Activated T-helper 17 cell treated with anti-CD3 and anti-CD28 coated beads, Interleukin-2, amount 50 U/mL, for 72 hours (primary cell): Measurements from ENCODE around the gene NKX3-2. TPM values are rescaled to one million over a fixed set of nuclear protein-coding genes. Genes with fewer than 3 reads are reported as not detected.

Experiments
- ATAC-seq: fragments of 150-1000 bp; cut with Tn5 transposase; replicated peaks from 2 replicates; pipeline ENCODE4 v1.10.0; 2021; ENCODE audit warnings: mild to moderate bottlenecking, moderate library complexity
- H3K27ac Mint-ChIP-seq: one replicate; pipeline ENCODE4 v1.8.0; 2022; ENCODE audit warnings: mixed read lengths
- H3K27me3 Mint-ChIP-seq: one replicate; pipeline ENCODE4 v1.8.0; 2022; ENCODE audit warnings: mixed read lengths
- H3K36me3 Mint-ChIP-seq: one replicate; pipeline ENCODE4 v1.8.0; 2022; ENCODE audit warnings: low read depth, mild to moderate bottlenecking, mixed read lengths
- H3K4me1 Mint-ChIP-seq: one replicate; pipeline ENCODE4 v1.8.0; 2022; ENCODE audit warnings: mixed read lengths
- H3K4me3 Mint-ChIP-seq: one replicate; pipeline ENCODE4 v1.8.0; 2022; ENCODE audit warnings: mild to moderate bottlenecking, mixed read lengths
- H3K9me3 Mint-ChIP-seq: one replicate; pipeline ENCODE4 v1.8.0; 2022; ENCODE audit warnings: mixed read lengths
- total RNA-seq, 2 donors: library from RNA; stranded (reverse); gene quantifications; one replicate each; pipeline ENCODE4 v1.2.3, GENCODE V29; 2022

NKX3-2 gene
- total RNA-seq, 2 donors from 2014 or later: not detected

- Mint-ChIP-seq H3K27ac (no peak overlapping the region), H3K4me3 (no peak overlapping the region), H3K36me3 (no peaks in the 10 kb centered on the region), H3K9me3 (no peaks in the 10 kb centered on the region), H3K27me3 (peaks cover 36% of the 10 kb centered on the region), H3K4me1 (no peaks in the 10 kb centered on the region)
- no peak for ATAC-seq
These were observed 23.3 kb downstream of the NKX3-2 start for GRCh38 chr4:13521047-13521446.

GRCh38 chr4:13516315-13516860 lies 27.9 kb downstream of the NKX3-2 start:
- no peaks in the 10 kb centered on the region for H3K36me3 Mint-ChIP-seq
- H3K9me3 Mint-ChIP-seq: no peaks in the 10 kb centered on the region
- H3K4me1 Mint-ChIP-seq: no peaks in the 10 kb centered on the region
- H3K4me3 Mint-ChIP-seq: no peak overlapping the region
- ATAC-seq: no peak
- peaks cover 38% of the 10 kb centered on the region for H3K27me3 Mint-ChIP-seq
- H3K27ac Mint-ChIP-seq: no peak overlapping the region

GRCh38 chr4:13515268-13515667 lies 29.0 kb downstream of the NKX3-2 start:
- ATAC-seq: no peak
- H3K4me1 Mint-ChIP-seq: no peaks in the 10 kb centered on the region
- no peak overlapping the region for H3K27ac Mint-ChIP-seq
- H3K4me3 Mint-ChIP-seq: no peak overlapping the region
- no peaks in the 10 kb centered on the region for H3K36me3 Mint-ChIP-seq
- H3K9me3 Mint-ChIP-seq: no peaks in the 10 kb centered on the region
- H3K27me3 Mint-ChIP-seq: peaks cover 33% of the 10 kb centered on the region

DNA sequence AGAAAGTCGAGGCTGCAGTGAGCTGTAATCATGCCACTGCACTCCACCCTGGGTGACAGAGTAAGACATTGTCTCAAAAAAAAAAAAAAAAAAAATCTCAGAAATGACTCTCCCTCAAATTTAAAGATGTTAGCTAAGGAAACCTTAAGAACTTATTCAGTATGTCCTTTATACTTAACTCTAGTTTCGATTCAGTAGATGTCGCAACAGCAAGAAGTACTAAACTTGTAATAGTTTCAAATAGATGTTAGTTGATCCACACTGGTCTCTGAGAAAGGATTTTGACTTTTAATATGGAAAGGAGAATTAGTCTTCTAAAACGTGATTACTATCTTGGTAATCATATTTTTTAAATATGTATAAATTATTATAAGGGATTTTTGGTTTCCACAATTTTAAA lies 29.6 kb downstream of the NKX3-2 start:
- ATAC-seq: no peak

DNA sequence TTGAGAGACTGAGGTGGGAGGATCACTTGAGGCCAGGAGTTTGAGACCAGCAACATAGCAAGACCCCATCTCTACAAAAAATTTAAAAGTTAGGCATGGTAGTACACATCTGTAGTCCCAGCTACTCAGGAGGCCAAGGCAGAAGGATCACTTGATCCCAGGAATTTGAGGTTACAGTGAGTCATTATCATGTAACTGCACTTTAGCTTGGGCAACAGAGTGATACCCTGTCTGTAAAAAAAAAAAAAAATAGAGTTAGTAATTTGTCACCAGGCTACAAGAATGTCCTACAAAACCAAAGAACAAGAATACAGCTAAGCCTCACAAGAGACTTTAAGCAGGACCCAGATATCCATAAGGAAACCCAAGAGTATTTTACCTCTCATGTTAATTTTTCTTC lies 33.2 kb downstream of the NKX3-2 start:
- Mint-ChIP-seq H3K4me3 (no peak overlapping the region), H3K27me3 (peaks cover 25% of the 10 kb centered on the region), H3K27ac (no peak overlapping the region), H3K4me1 (no peaks in the 10 kb centered on the region), H3K9me3 (no peaks in the 10 kb centered on the region), H3K36me3 (no peaks in the 10 kb centered on the region)
- ATAC-seq: no peak

More for the DNA sequence above, 29.6 kb downstream of the NKX3-2 start:
- peaks cover 30% of the 10 kb centered on the region for H3K27me3 Mint-ChIP-seq
- no peak overlapping the region for H3K27ac Mint-ChIP-seq
- H3K4me1 Mint-ChIP-seq: no peaks in the 10 kb centered on the region
- no peaks in the 10 kb centered on the region for H3K9me3 Mint-ChIP-seq
- no peaks in the 10 kb centered on the region for H3K36me3 Mint-ChIP-seq
- H3K4me3 Mint-ChIP-seq: no peak overlapping the region

DNA sequence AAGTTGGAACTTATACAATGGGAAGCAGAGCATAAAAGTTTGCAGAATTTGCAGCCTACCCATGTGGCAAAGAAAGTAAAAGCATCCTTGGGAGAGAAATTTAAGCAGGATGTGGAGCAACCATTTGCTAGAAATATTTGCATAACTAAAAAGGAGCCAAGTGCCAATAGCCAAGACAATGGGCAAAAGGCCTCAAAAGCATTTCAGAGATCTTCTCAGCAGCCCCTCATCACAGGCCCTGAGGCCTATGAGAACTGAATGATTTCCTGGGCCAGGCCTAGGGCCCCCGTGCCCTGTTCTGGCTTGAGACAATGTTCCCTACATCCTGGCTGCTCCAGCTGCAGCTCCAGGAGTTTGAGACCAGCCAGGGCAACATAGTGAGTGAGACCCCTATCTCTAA lies 34.9 kb downstream of the NKX3-2 start:
- no peaks in the 10 kb centered on the region for H3K36me3 Mint-ChIP-seq
- no peaks in the 10 kb centered on the region for H3K4me1 Mint-ChIP-seq
- no peaks in the 10 kb centered on the region for H3K9me3 Mint-ChIP-seq
- ATAC-seq: no peak
- H3K27ac Mint-ChIP-seq: no peak overlapping the region
- peaks cover 22% of the 10 kb centered on the region for H3K27me3 Mint-ChIP-seq
- H3K4me3 Mint-ChIP-seq: no peak overlapping the region

- no peak for ATAC-seq
- Mint-ChIP-seq H3K9me3 (no peaks in the 10 kb centered on the region), H3K36me3 (no peaks in the 10 kb centered on the region), H3K27ac (no peak overlapping the region), H3K4me1 (no peaks in the 10 kb centered on the region), H3K27me3 (peaks cover 17% of the 10 kb centered on the region), H3K4me3 (no peak overlapping the region)
These were observed 39.9 kb downstream of the NKX3-2 start for GRCh38 chr4:13504374-13504773.

- Mint-ChIP-seq H3K9me3 (no peaks in the 10 kb centered on the region), H3K27ac (no peak overlapping the region), H3K36me3 (no peaks in the 10 kb centered on the region), H3K4me1 (no peaks in the 10 kb centered on the region), H3K4me3 (no peak overlapping the region), H3K27me3 (peaks cover 38% of the 10 kb centered on the region)
- no peak for ATAC-seq
These were observed 45.8 kb downstream of the NKX3-2 start for GRCh38 chr4:13498469-13498868.

GRCh38 chr4:13496605-13497004 lies 47.7 kb downstream of the NKX3-2 start:
- no peaks in the 10 kb centered on the region for H3K9me3 Mint-ChIP-seq
- H3K27ac Mint-ChIP-seq: no peak overlapping the region
- H3K27me3 Mint-ChIP-seq: peaks cover 41% of the 10 kb centered on the region
- H3K4me1 Mint-ChIP-seq: no peaks in the 10 kb centered on the region
- ATAC-seq: no peak
- no peaks in the 10 kb centered on the region for H3K36me3 Mint-ChIP-seq
- H3K4me3 Mint-ChIP-seq: no peak overlapping the region

DNA sequence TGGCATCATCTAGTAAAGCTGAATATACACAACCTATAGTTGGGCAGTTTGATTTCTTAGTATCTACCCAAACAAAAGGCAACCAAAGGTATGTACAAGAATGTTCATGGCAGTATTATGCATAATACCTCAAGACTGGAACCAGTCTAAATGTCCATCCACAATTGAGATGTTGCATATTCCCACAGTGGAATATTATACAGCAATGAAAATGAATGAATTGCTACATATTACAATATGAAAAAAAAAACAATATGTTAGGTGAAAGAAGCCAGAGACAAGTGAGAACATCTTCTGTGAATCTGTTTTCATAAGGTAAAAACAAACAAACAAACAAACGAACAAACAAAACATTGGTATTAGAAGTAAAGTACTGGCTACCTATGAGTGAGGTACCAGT lies 48.6 kb downstream of the NKX3-2 start:
- H3K27me3 Mint-ChIP-seq: peaks cover 38% of the 10 kb centered on the region
- no peak overlapping the region for H3K27ac Mint-ChIP-seq
- H3K4me3 Mint-ChIP-seq: no peak overlapping the region
- H3K4me1 Mint-ChIP-seq: no peaks in the 10 kb centered on the region
- no peak for ATAC-seq
- no peaks in the 10 kb centered on the region for H3K36me3 Mint-ChIP-seq
- no peaks in the 10 kb centered on the region for H3K9me3 Mint-ChIP-seq

DNA sequence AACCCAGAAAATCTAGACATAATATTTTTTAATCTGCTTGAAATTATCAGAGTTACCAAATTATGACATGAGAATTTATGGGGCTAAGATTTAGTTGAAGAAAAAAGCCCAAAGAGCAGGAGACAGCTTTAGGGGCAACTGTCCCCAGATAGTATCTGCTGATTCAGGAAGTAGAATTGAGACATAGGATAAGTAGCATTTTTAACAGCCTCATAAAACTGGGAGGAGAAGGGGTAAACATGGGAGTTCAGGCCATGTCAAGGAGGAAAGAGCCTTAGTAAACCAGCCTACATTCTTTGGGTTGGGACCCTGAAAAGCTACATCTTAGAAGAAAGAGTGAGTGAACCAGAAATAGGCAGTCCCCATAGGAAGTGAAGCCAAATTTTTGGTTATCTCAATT lies 50.5 kb downstream of the NKX3-2 start:
- Mint-ChIP-seq H3K27me3 (peaks cover 39% of the 10 kb centered on the region), H3K27ac (no peak overlapping the region), H3K4me3 (no peak overlapping the region), H3K36me3 (no peaks in the 10 kb centered on the region), H3K9me3 (no peaks in the 10 kb centered on the region), H3K4me1 (no peaks in the 10 kb centered on the region)
- no peak for ATAC-seq

- Mint-ChIP-seq H3K4me1 (no peaks in the 10 kb centered on the region), H3K9me3 (no peaks in the 10 kb centered on the region), H3K27me3 (peaks cover 37% of the 10 kb centered on the region), H3K27ac (no peak overlapping the region), H3K4me3 (no peak overlapping the region), H3K36me3 (no peaks in the 10 kb centered on the region)
- no peak for ATAC-seq
These were observed 51.6 kb downstream of the NKX3-2 start for GRCh38 chr4:13492747-13493146.

Other genes starting within 250 kb of the NKX3-2 start
- gene RAB28, start 60.2 kb downstream of the NKX3-2 start, total RNA-seq: 10 to 100 TPM in 1 of 2 donors, 1 to 10 TPM in 1; 10.0 to 14.5 TPM
- gene BOD1L1, start 83.2 kb upstream of the NKX3-2 start, total RNA-seq: 10 to 100 TPM; 34.6 to 40.9 TPM